ENCODE measurements around the gene ZNF772.
"Not testable (repeated sequence)": the region's sequence is repeated elsewhere in the genome, so short reads cannot be mapped to it uniquely, and the experiment has no call there.

DNA sequence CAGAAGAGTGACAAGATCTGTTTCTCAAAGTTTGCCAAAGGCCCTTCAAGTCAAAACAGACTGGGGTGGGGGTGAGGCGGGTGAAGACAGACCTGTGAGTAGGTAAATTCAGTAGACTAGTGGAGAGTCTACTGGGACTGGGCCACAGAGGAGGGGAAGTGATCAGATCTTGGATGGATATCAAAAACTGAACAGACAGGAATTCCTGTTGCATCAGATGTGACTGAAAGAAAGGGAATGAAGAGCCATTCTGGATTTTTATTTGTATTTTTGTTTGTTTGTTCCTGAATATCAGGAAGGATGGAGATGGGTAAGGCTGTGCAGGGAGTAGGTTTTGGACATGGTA lies 10.9 kb upstream of the ZNF772 start:
- TF ChIP-seq POLR2AphosphoS5 (IDR thresholded peaks at IDR 0.05; ENCODE audit: low read depth); CTCF (conservative IDR thresholded peaks at IDR 0.05; ENCODE audit: low read depth in 2 of 2); EZH2phosphoT487 (IDR thresholded peaks at IDR 0.05; ENCODE audit: unreplicated experiment); REST (IDR thresholded peaks at IDR 0.05; ENCODE audit: unreplicated experiment); NANOG (IDR thresholded peaks at IDR 0.05; ENCODE audit: borderline replicate concordance); STAT1 (IDR thresholded peaks at IDR 0.05; ENCODE audit: unreplicated experiment); EZH2 (IDR thresholded peaks at IDR 0.05; ENCODE audit: low read depth, unreplicated experiment); JUNB (IDR thresholded peaks at IDR 0.05; ENCODE audit: unreplicated experiment); ZNF331 (CRISPR knock-in tag; IDR thresholded peaks at IDR 0.05; ENCODE audit: low read depth); CREB1 (CRISPR knock-in tag; IDR thresholded peaks at IDR 0.05; ENCODE audit: low read depth); ZNF114 (CRISPR knock-in tag; IDR thresholded peaks at IDR 0.05): not testable (repeated sequence)
- TF ChIP-seq, protein P1, sequence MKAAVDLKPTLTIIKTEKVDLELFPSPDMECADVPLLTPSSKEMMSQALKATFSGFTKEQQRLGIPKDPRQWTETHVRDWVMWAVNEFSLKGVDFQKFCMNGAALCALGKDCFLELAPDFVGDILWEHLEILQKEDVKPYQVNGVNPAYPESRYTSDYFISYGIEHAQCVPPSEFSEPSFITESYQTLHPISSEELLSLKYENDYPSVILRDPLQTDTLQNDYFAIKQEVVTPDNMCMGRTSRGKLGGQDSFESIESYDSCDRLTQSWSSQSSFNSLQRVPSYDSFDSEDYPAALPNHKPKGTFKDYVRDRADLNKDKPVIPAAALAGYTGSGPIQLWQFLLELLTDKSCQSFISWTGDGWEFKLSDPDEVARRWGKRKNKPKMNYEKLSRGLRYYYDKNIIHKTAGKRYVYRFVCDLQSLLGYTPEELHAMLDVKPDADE (IDR thresholded peaks at IDR 0.05), result not testable (repeated sequence)
